GM12878 (cell line): ENCODE results near the gene EDN2.

Source experiments
- BCLAF1 ChIP-seq: fragments of 450-650 bp; IDR thresholded peaks from 2 replicates; pipeline ENCODE4 v1.6.1; 2017; ENCODE audit warnings: antibody characterized with exemption, mild to moderate bottlenecking, moderate library complexity
- CTCF ChIP-seq, 3 experiments: IDR thresholded peaks in 2 of 3; conservative IDR thresholded peaks in 1 of 3; 2 replicates each; pipeline ENCODE4 v1.5.1; 2011; ENCODE audit warnings: low read depth in 3 of 3, low read length in 3 of 3, mild to moderate bottlenecking in 3 of 3, control low read depth in 2 of 3, moderate library complexity in 2 of 3, inconsistent platforms in 1 of 3, mixed read lengths in 1 of 3; ENCODE audit not compliant: control insufficient read depth in 2 of 3, insufficient read depth in 1 of 3; ENCODE audit errors: extremely low read depth in 1 of 3
- SRF ChIP-seq, 2 experiments: IDR thresholded peaks; 2 replicates each; pipeline ENCODE4 v1.6.1; 2011; ENCODE audit warnings: low read depth in 2 of 2, low read length in 2 of 2, mild to moderate bottlenecking in 1 of 2, moderate library complexity in 1 of 2

GRCh38 chr1:41523071-41523470, 38.6 kb upstream of the EDN2 start:
- TF ChIP-seq CTCF (IDR thresholded peaks at IDR 0.05 in 2 of 3, conservative IDR thresholded peaks at IDR 0.05 in 1 of 3; ENCODE audit: control insufficient read depth in 2 of 3, extremely low read depth in 1 of 3, insufficient read depth in 1 of 3, low read depth in 3 of 3, low read length in 3 of 3) (no peak), BCLAF1 (no peak), SRF (IDR thresholded peaks at IDR 0.05; ENCODE audit: low read depth in 2 of 2, low read length in 2 of 2) (no peak)
